Measurements from ENCODE around the gene KCNN3. TPM values are rescaled to one million over a fixed set of nuclear protein-coding genes. Genes with fewer than 3 reads are reported as not detected.

KCNN3 gene
- total RNA-seq, 1 experiment from 2014 or later: not detected

- Mint-ChIP-seq H3K4me1 (ENCODE audit: low read depth, unreplicated experiment) (no peaks in the 10 kb centered on the region), H3K27ac (ENCODE audit: unreplicated experiment) (no peak overlapping the region), H3K9me3 (ENCODE audit: low read depth, unreplicated experiment) (no peaks in the 10 kb centered on the region), H3K27me3 (ENCODE audit: unreplicated experiment) (peaks cover 91% of the 10 kb centered on the region), H3K36me3 (ENCODE audit: insufficient read depth, unreplicated experiment) (no peaks in the 10 kb centered on the region), H3K4me3 (ENCODE audit: low read depth, unreplicated experiment) (no peak overlapping the region)
- no TSS peak for BruUV-seq (replicated peaks)
- intact Hi-C loops (cut with micrococcal nuclease; ENCODE audit: unreplicated experiment): no loop called here
- no peak for TF ChIP-seq CTCF (IDR thresholded peaks at IDR 0.05; ENCODE audit: unreplicated experiment)
- CTCF ChIA-PET: no interaction called here
- no peak for DNase-seq
Measured at GRCh38 chr1:154705544-154705943, 164.5 kb downstream of the KCNN3 start.

- Mint-ChIP-seq H3K27ac (ENCODE audit: unreplicated experiment) (no peak overlapping the region), H3K9me3 (ENCODE audit: low read depth, unreplicated experiment) (no peaks in the 10 kb centered on the region), H3K4me1 (ENCODE audit: low read depth, unreplicated experiment) (no peaks in the 10 kb centered on the region), H3K36me3 (ENCODE audit: insufficient read depth, unreplicated experiment) (no peaks in the 10 kb centered on the region), H3K27me3 (ENCODE audit: unreplicated experiment) (peaks cover 77% of the 10 kb centered on the region), H3K4me3 (ENCODE audit: low read depth, unreplicated experiment) (no peak overlapping the region)
- no TSS peak for BruUV-seq (replicated peaks)
- no peak for DNase-seq
- TF ChIP-seq CTCF (IDR thresholded peaks at IDR 0.05; ENCODE audit: unreplicated experiment): no peak
- CTCF ChIA-PET: no interaction called here
- intact Hi-C loops (cut with micrococcal nuclease; ENCODE audit: unreplicated experiment): no loop called here
Measured at GRCh38 chr1:154703170-154703569, 166.9 kb downstream of the KCNN3 start.

DNA sequence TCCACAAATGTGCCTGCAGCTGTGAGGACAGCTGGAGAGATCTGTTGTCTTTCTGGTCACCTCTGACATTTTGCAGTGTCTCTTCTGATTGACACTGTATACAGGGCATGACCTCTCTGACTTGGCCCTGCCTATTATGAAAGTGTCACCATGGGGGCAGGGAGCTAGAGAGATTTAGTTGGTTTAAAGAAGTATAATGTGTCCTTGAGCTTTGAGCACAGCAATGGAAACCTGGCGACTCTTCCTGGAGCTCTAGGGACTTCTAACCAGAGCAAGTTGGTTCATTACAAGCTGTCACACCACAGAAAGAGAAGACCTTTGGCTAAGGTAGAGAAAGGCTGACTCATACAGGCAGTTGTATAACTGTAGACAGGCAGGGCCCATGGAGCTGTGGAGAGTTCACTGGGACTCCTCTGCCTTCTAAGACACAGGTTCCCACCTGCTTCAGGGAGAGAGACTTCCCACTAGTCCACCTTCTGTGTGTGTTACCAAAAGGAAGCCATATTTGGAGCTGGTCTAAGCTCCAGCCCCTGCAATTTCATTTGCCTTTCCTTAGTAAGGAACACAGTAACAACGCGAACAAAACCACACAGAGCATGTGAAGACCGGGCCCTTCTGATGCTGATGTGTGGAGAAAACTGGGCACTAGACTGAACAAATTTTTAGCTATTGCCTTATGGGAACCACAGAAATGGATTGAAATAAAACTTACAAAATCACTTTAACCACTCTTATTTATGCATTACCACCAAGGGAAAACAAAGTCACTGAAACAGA, 171.6 kb downstream of the KCNN3 start:
- Mint-ChIP-seq H3K4me3 (ENCODE audit: low read depth, unreplicated experiment) (no peak overlapping the region), H3K36me3 (ENCODE audit: insufficient read depth, unreplicated experiment) (no peaks in the 10 kb centered on the region), H3K27me3 (ENCODE audit: unreplicated experiment) (peaks cover 71% of the 10 kb centered on the region), H3K4me1 (ENCODE audit: low read depth, unreplicated experiment) (no peaks in the 10 kb centered on the region), H3K9me3 (ENCODE audit: low read depth, unreplicated experiment) (no peaks in the 10 kb centered on the region), H3K27ac (ENCODE audit: unreplicated experiment) (no peak overlapping the region)
- no TSS peak for BruUV-seq (replicated peaks)
- TF ChIP-seq CTCF (IDR thresholded peaks at IDR 0.05; ENCODE audit: unreplicated experiment): no peak
- DNase-seq: no peak
- CTCF ChIA-PET: no interaction called here
- intact Hi-C loops (cut with micrococcal nuclease; ENCODE audit: unreplicated experiment): loop anchor here (10.0 kb wide), 1 partner anchor 46 kb away; no protein-coding TSS in a partner anchor

DNA sequence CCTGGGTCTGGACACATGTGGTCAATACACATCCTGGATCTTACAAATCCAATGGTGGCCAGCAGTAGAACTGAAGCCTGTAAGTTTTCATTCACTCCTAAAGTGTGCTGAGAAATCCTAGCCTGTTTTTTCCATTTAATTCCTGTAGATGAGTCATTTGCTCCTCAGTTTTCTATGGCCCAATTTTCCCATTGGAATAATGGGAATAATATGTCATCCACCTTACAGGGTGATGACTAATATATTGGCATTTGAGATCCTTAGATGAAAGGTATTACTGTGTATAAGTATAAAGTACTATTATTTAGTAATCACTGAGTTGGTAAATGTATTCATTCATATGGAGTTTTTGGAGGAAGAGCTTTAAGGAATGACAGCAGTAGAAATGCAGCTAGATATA, 172.4 kb downstream of the KCNN3 start:
- CTCF ChIA-PET: no interaction called here
- DNase-seq: no peak
- Mint-ChIP-seq H3K4me3 (ENCODE audit: low read depth, unreplicated experiment) (no peak overlapping the region), H3K4me1 (ENCODE audit: low read depth, unreplicated experiment) (no peaks in the 10 kb centered on the region), H3K27ac (ENCODE audit: unreplicated experiment) (no peak overlapping the region), H3K27me3 (ENCODE audit: unreplicated experiment) (peaks cover 71% of the 10 kb centered on the region), H3K9me3 (ENCODE audit: low read depth, unreplicated experiment) (no peaks in the 10 kb centered on the region), H3K36me3 (ENCODE audit: insufficient read depth, unreplicated experiment) (no peaks in the 10 kb centered on the region)
- no TSS peak for BruUV-seq (replicated peaks)
- intact Hi-C loops (cut with micrococcal nuclease; ENCODE audit: unreplicated experiment): loop anchor here (10.0 kb wide), 1 partner anchor 47 kb away; no protein-coding TSS in a partner anchor
- no peak for TF ChIP-seq CTCF (IDR thresholded peaks at IDR 0.05; ENCODE audit: unreplicated experiment)
